NCI-H1105 treated with DMSO at 0.1 percent for 48 hours (cell line): ENCODE results near the gene SUV39H1.

ENCODE experiments used
- DNase-seq: peaks from one replicate; lab custom pipeline; 2025; lab: John Stamatoyannopoulos, UW

Gene SUV39H1

DNA sequence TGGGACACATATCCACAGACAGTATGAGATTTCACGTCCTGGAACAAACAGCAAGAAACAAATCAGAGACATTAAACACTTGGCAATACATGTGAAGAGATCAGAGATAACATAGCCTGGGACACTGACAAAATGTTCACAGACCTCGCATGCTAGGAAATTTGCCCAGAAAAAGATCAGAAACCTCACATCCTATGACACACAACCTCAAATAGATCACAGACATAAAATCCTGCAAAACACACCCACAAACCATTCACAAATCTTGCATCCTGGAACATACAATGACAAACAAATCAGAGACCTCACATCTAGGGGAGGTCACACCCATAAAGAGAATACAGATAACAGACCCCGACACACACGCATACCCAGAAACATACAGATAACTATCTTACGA, 18.0 kb downstream of the SUV39H1 start:
- no peak for DNase-seq

DNA sequence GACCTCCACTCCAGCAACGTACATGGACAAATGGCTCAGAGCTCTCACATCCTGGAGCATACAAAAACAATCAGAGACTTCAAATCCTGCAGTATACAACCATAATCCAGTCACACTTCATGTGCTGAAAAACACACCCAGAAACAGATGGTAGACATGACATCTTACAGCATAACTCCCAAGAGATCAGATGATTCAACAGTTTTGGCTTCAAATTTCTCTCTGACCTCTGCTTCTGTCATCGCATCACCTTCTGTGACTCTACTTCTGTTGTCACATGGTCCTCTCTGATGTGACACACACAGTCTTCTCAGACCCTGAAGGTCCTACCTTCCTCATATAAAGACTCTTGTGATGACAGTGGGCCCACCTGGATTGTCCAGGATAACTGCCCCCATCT, 18.5 kb downstream of the SUV39H1 start:
- no peak for DNase-seq

DNA sequence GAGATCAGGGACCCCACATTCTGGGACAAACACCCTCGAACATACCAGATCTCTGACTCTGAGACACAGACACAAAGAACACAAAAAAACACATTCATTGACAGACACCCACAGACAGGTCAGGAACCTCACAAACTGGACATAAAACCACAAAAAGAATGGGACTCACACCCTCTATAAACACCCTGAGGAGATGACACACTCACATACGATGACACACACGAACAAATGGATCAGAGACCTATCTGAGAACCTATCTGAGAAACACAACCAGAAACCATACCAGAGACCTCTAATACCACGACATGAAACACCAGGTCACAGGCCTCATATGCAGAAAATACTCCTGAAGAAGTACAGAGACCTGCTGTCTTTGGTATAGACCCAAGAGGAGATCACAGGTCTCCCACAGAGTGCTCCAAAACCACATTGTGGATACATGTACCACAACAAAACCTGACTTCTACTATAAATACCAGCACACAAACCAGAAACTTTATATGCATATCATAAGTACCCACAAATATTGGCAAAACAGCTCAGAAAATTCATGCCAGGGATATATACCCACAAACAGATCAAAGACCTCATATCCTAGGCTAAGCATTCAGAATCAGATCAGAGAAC, 19.5 kb downstream of the SUV39H1 start:
- DNase-seq, result no peak

DNA sequence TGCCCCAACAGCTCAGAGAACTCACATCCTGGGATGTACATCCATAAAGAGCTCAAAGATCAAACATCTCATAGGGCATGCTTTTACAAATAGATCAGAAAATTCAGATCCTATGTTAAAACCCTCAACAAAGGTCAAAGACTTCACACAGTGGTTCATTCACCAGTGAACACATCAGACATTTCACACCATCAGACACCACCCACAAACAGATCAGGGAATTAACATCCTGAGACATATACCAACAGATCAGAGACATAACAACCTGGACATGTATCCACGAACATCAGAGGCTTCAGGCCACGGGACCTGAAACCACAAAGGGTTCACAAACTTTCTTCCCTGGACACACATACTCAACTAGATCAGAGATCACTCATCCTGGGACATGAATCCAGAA, 23.4 kb downstream of the SUV39H1 start:
- DNase-seq, result no peak

DNA sequence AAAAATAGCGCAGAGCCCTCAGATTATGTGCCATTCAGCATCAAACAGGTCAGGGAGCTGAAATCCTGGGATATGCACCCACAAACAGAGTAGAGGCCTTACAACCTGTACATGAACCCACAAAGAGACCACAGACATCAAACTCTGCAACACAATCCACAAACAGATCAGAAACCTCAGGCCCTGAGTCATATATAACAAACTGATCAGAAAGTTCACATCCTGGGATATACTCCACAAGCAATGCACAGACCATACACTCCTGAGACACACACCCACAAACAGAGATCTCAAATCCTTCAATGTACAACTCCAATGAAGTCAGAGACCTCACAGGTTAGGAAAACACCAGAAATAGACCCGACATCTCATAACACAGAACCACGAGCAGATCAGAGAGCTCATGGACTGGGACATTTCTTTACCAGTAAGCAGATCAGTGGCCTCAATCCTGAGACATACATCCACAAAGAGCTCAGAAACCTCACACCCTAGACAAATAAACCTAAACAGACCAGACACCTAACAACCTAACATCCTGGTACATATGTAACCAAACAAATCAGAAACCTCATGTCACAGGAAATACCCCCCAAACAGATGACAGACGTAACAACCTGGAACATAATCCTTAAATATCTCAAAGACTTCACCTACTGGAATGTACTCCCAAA, 24.2 kb downstream of the SUV39H1 start:
- no peak for DNase-seq

DNA sequence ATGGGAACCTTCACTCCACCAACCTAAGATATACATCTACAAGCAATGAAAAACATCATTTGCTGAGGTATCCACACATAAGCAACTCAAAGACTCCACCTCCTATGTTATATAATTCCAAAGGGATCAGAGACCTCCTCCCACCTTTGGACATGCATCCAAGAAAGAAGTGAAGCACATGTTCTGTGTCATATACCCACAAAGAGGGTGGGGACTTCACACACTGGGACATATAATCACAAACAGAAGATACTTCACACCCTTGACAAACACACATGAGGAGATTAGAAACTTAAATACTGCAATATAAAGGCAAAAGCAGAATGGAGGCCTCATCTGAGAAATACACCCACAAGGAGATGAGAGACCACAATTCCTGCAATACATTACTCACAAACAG, 25.4 kb downstream of the SUV39H1 start:
- no peak for DNase-seq

DNA sequence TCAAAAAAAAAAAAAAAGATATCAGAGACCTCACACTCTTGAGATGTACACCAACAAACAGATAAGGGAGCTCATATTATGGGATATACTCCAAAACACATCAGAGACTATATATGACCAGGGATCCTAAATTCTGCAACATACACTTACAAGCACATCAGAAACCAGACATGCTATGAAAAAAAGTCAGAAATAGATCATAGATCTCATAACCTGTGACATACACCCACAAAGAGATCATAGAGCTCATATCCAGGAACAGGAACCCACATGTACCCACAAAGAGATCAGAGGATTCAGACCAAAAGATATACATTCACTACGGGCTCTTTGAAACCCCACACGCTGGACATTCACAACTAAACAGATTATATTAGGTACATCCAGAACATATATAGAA, 30.1 kb downstream of the SUV39H1 start:
- DNase-seq, result no peak

DNA sequence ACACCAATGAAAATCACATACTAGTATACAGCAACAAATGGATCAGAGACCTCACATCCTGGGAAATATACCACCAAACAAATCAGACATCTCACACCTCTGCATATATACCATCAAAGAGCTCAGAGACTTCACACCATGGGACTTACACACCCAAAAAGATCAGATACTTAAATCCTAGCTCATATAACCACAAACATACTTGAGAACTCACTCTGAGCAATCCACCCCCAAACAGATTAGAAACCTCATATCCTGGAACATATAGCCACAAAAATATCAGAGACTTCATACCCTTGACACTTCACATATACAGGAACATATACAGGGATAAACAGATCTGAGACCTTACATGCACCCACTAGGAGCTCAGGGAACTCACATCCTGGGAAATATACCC, 32.1 kb downstream of the SUV39H1 start:
- no peak for DNase-seq

DNA sequence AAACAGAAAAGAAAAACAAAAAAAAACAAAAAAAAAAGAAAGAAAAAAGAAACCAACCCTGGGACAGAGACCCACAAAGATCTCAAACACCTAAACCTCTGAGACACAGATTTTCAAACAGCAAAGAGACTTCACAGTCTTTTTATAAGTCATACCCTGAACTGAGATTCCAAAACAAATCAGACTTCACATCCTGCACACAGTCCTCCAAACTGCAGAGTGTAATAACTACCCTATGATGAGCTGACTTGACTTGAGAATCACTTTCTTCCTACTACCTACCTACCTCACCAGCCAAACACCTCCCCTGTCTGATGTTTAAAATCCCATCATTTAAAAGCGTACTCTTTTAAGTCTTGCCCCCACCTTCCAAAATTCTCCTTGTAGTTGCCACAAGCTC, 39.8 kb downstream of the SUV39H1 start:
- no peak for DNase-seq

DNA sequence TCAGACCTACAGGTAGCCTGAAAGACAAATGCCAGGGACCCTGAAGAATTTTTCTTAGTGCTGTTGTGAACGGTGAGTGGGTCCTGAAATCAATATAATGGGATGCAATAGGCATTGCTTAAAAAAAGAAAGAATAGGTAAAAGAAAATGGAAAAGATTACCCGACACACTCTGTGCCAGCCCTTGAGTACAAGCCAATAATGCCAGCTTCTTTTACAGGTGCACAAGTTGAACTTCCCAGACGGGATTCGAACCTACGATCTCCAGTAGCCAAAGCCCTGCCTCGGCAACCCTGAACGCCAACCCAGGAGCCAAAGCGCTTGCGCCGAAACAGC, 40.3 kb downstream of the SUV39H1 start:
- DNase-seq, result no peak

DNA sequence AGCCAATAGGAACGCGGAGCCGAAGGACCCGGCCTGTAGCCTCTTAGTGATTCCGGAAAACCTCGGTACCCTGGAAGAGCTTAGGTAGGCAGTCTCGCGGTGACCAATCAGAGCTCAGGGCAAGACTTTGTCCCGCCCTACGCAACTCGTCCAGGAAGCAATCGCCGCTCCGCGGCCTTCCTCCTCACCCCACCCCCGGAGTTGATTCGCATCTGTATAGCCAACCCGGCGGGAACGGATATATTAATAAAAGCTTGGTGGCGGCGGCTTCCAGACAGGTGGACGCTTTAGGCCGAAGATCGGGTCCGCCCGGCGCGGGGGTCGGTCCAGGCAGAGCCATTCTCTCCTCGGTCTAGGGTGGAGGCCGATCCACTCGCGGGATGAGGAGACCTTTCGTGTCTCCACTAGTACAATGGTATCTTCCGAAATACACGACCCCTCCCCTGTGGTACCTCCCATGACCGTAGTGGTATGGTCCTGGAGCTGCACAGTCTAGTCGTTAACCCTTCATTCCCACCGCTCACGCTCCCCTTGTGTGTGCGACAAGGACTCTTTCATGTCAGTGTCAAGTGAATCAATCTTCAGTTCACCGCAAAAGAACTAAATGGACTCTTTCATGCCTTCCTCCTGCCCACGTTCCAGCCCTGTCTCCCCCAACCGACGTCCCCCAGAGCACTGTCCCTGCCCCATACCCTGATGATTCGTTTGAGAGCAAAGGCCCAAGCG, 40.8 kb downstream of the SUV39H1 start:
- peak; percentile 96 for DNase-seq

DNA sequence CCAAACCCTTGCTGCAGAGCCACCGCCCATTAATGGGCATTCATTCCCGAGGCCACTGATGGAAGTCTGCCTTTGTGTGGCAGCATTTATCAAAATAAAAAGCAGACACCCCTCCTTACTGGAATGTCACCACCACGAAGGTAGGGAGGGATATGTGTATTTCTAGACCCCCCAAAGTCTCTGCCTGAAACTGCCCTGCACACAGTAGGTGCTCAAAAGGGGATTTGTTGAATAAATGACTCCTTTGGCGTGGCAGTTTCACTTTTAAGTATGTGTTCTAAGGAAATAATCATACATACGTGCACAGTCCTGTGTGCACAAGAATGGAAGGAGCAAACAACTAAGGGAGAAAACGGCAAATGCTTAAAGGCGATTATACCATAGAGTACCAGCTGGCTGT, 41.4 kb downstream of the SUV39H1 start:
- no peak for DNase-seq

DNA sequence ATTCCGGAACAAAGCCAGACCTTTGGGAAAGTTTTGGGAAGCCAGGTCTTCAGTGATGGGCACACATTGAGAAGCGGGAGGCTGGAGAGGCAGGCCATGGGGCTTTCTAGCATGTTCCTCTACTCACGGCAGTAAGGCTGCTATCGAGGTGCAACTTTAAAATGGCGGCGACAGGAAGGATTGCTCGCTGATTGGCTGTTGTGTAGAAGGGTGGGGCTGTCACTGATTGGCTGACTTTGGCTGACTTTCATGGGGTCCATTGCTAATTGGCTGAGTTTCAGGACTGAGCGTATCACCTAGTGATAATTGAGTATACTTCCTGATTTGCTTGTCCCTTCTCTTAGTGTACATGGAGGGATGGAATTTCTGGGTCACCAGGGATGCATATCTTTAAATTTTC, 45.3 kb downstream of the SUV39H1 start:
- no peak for DNase-seq

DNA sequence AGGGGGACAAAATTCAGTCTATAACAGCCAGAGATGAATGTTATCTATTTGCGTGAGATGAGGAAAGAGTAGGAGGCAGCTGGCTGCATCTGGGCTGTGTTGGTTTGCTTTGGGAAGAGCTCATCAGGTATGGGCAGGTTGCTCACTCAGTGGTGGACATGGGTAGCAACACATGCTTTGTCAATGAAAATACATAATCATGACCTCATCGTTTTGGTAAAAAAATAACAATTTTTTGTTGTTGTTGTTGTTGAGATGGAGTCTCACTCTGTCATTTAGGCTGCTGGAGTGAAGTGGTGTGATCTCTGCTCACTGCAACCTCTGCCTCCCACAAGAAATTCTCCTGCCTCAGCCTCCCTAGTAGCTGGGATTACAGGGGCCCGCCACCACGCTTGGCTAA, 48.7 kb downstream of the SUV39H1 start:
- DNase-seq, result no peak

DNA sequence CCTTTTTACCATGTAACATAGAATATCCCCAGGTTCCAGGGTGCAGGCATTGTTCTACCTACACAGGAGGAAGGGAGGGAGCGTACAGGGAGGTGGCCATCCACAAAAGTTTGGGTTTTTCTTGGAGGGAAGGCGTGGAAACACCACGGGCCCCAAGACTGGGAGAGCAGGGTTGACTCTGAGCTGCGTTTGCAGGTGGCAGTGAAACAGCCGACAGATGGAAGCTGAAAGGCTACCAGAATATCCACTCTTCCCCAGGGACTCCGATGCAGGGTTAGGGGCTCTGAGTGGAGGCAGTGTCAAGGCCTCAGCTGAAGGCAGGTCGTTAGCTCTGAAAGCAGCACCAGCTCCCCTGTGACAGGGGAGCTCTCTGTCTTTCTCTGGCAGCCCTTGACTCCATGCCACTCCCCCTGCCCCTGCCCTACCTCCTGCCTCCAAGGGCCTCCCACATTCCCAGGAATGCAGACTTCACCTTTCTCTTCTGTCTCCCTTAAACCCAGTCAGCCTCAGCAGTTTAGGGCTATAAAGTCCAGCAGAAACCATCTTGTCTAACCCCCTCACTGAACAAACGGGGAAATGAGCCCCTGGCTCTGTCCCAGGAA, 51.0 kb downstream of the SUV39H1 start:
- no peak for DNase-seq

DNA sequence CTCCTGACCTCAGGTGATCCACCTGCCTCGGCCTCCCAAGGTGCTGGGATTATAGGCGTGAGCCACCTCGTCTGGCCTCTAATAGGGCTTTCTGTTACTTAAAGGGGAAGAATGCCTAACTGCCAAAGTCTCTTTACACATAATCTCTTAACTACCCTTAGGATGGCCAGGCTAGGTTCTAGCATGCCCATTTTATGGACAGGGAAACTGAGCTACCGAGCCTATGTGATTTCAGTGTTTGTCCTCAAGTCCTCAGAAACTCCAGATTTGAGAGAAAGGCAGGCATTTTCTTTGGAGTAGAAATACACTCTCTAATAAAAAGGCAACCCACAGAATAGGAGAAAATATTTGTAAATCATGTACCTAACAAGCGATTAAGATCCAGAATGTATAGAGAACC, 52.6 kb downstream of the SUV39H1 start:
- DNase-seq, result no peak

DNA sequence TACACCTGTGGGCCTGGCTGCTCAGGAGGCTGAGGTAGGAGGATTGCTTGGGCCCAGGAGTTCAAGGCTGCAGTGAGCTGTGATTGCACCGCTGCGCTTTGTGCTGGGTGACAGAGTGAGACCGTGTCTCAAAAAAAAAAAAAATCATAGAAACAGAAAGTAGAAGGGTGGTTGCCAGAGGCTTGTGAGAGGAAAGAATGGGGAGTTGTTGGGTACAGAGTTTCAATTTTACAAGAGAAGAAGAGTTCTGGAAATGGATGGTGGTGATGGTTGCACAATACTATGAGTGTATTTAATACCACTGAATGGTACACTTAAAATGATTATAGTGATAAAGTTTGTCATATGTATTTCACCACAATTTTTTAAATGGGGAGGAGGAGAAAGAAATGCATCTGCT, 54.8 kb downstream of the SUV39H1 start:
- DNase-seq, result no peak

DNA sequence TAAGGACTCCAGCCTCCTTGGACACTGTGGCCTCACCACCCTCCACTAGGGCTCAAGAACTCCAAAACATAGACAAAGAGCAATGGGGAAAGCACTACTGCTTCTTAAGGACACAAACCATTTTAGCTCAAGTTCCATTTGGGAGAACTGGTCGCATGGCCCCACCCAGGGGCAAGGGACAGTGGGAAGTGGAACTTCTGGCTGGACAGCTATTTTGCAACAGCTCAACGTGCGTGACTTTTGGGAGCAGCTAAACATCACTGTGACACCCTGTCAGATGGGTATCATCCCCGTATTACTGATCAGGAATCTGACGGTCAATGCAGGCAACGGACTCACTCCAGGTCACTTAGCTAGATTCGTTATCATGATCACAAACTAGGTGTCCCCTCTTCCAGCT, 56.0 kb downstream of the SUV39H1 start:
- no peak for DNase-seq

DNA sequence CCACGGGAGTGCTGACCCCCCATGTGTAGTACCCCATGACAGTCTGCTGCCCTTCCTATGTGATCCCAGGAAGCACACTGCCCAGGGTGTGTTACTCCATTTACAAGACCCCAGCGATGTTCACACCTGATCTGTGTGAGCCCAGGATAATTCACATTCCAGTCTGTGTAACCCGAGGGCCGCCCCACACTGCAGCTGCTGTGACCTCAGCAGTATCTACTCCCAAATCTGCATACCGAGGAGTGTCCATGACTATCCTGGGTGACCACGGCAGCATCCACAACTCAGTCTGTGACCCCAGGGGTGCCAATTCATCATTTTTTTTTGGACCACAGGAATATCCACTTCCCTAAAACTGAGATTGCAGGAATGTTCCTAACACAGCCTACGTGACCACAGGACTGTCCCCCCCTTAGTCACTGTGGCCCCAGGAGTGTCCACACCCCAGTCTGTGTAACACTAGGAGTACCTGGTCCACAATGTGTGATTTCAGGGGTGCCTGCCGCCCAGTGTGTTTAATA, 57.2 kb downstream of the SUV39H1 start:
- no peak for DNase-seq

DNA sequence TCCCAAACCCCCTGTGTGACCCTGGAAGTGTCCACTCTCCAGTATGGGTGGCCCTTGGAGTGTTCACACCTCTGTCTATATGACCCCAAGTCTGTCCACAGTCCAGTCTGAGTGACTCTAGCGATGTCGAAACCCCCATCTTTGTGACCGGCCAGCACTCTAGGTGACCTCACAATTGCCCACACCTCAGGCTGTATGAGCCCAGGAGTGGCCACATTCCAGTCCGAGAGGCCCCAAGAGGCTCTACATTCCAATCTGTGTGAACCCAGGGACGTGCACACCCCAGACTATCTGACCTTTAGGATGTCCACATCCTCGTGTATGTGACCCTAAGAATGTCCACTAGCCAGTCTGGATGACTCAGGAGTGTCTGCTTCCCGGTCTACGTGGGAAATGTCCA, 57.7 kb downstream of the SUV39H1 start:
- DNase-seq, result no peak
